H9 (cell line): ENCODE data around the gene SLC12A8. TPM values are rescaled to one million over a fixed set of nuclear protein-coding genes. Genes with fewer than 3 reads are reported as not detected.

Experiments
- DNase-seq: peaks from one replicate; pipeline ENCODE4 v3.0.0-alpha.2; 2017
- H2AFZ ChIP-seq: one replicate; pipeline ENCODE4 v1.6.1; 2013; ENCODE audit warnings: mild to moderate bottlenecking, low read length, control low read depth, moderate library complexity
- H2AK5ac ChIP-seq: 2 replicates; pipeline ENCODE4 v1.6.1; 2013; ENCODE audit warnings: low read length, control low read depth, mixed read lengths; ENCODE audit not compliant: insufficient read length
- H2BK120ac ChIP-seq: one replicate; pipeline ENCODE4 v1.6.1; 2013; ENCODE audit warnings: low read depth, mild to moderate bottlenecking, low read length, control low read depth, inconsistent platforms; ENCODE audit not compliant: poor library complexity, severe bottlenecking
- H2BK12ac ChIP-seq: 2 replicates; pipeline ENCODE4 v1.6.1; 2013; ENCODE audit warnings: low read length, control low read depth, mixed read lengths, low read depth; ENCODE audit not compliant: insufficient read length
- H2BK15ac ChIP-seq: 2 replicates; pipeline ENCODE4 v1.6.1; 2013; ENCODE audit warnings: low read depth, low read length, control low read depth
- H2BK20ac ChIP-seq: one replicate; pipeline ENCODE4 v1.6.1; 2013; ENCODE audit warnings: low read depth, mild to moderate bottlenecking, low read length, control low read depth, inconsistent platforms; ENCODE audit not compliant: poor library complexity, severe bottlenecking
- H2BK5ac ChIP-seq: 2 replicates; pipeline ENCODE4 v1.6.1; 2013; ENCODE audit warnings: low read length, control low read depth, mixed read lengths; ENCODE audit not compliant: insufficient read length
- H3K14ac ChIP-seq: 2 replicates; pipeline ENCODE4 v1.6.1; 2013; ENCODE audit warnings: low read length, control low read depth; ENCODE audit not compliant: insufficient read depth
- H3K18ac ChIP-seq: 2 replicates; pipeline ENCODE4 v1.6.1; 2013; ENCODE audit warnings: low read depth, mild to moderate bottlenecking, mixed read lengths, low read length, control low read depth; ENCODE audit not compliant: insufficient read length
- H3K23ac ChIP-seq: 2 replicates; pipeline ENCODE4 v1.6.1; 2013; ENCODE audit warnings: low read length, control low read depth, mixed read lengths, low read depth; ENCODE audit not compliant: insufficient read length
- H3K23me2 ChIP-seq: 2 replicates; pipeline ENCODE4 v1.6.1; 2013; ENCODE audit warnings: low read depth, mild to moderate bottlenecking, mixed read lengths, low read length, control low read depth; ENCODE audit not compliant: insufficient read length, poor library complexity, severe bottlenecking
- H3K27ac ChIP-seq: 2 replicates; pipeline ENCODE4 v1.5.1; 2013; ENCODE audit warnings: low read length, control low read depth, mixed read lengths, low read depth; ENCODE audit not compliant: insufficient read length
- H3K27me3 ChIP-seq: 2 replicates; pipeline ENCODE4 v1.6.1; 2013; ENCODE audit warnings: low read length, control low read depth, inconsistent platforms; ENCODE audit not compliant: insufficient read depth
- H3K4ac ChIP-seq: 2 replicates; pipeline ENCODE4 v1.6.1; 2013; ENCODE audit warnings: low read depth, mild to moderate bottlenecking, control low read depth, inconsistent platforms, low read length, moderate library complexity
- H3K4me1 ChIP-seq: 2 replicates; pipeline ENCODE4 v1.6.1; 2013; ENCODE audit warnings: low read length, control low read depth, inconsistent platforms; ENCODE audit not compliant: insufficient read depth
- H3K4me2 ChIP-seq: 2 replicates; pipeline ENCODE4 v1.6.1; 2013; ENCODE audit warnings: low read length, control low read depth, mixed read lengths; ENCODE audit not compliant: insufficient read length, insufficient read depth
- H3K56ac ChIP-seq: 2 replicates; pipeline ENCODE4 v1.6.1; 2013; ENCODE audit warnings: low read depth, mild to moderate bottlenecking, mixed read lengths, low read length, control low read depth; ENCODE audit not compliant: insufficient read length
- H3K79me1 ChIP-seq: 2 replicates; pipeline ENCODE4 v1.6.1; 2013; ENCODE audit warnings: low read depth, mild to moderate bottlenecking, moderate library complexity, low read length, control low read depth, inconsistent platforms; ENCODE audit not compliant: insufficient read depth, poor library complexity, severe bottlenecking
- H3K79me2 ChIP-seq: 2 replicates; pipeline ENCODE4 v1.6.1; 2013; ENCODE audit warnings: low read length, control low read depth, inconsistent platforms; ENCODE audit not compliant: insufficient read depth
- H3K9ac ChIP-seq: 2 replicates; pipeline ENCODE4 v1.6.1; 2013; ENCODE audit warnings: low read length, control low read depth, mixed read lengths; ENCODE audit not compliant: insufficient read length; ENCODE audit errors: extremely low read depth
- H3K9me3 ChIP-seq: one replicate; pipeline ENCODE4 v1.6.1; 2013; ENCODE audit warnings: low read depth, low read length, inconsistent platforms; ENCODE audit not compliant: control insufficient read depth
- H3T11ph ChIP-seq: one replicate; pipeline ENCODE4 v1.6.1; 2013; ENCODE audit warnings: mild to moderate bottlenecking, low read length, control low read depth, inconsistent platforms
- H4K20me1 ChIP-seq: one replicate; pipeline ENCODE4 v1.6.1; 2013; ENCODE audit not compliant: control insufficient read depth, insufficient read length, insufficient read depth
- H4K5ac ChIP-seq: 2 replicates; pipeline ENCODE4 v1.6.1; 2013; ENCODE audit warnings: low read depth, mild to moderate bottlenecking, mixed read lengths, low read length, control low read depth; ENCODE audit not compliant: insufficient read length
- H4K8ac ChIP-seq: replicated peaks from 2 replicates; pipeline ENCODE4 v1.6.1; 2013; ENCODE audit warnings: low read length, control low read depth, mixed read lengths, low read depth; ENCODE audit not compliant: insufficient read length
- H4K91ac ChIP-seq: 2 replicates; pipeline ENCODE4 v1.6.1; 2013; ENCODE audit warnings: low read depth, mild to moderate bottlenecking, moderate library complexity, mixed read lengths, low read length, control low read depth; ENCODE audit not compliant: insufficient read length
- H3K27ac Mint-ChIP-seq, 3 experiments: 2 replicates in 2 of 3; 3 replicates in 1 of 3; pipeline ENCODE4 v1.8.0; 2020 to 2021; ENCODE audit warnings: mixed read lengths in 3 of 3, mild to moderate bottlenecking in 1 of 3, moderate library complexity in 1 of 3
- H3K27me3 Mint-ChIP-seq: 2 replicates; pipeline ENCODE4 v1.8.0; 2021; ENCODE audit warnings: low read depth, mild to moderate bottlenecking, moderate library complexity, mixed read lengths
- H3K36me3 Mint-ChIP-seq, 3 experiments: 2 replicates in 2 of 3; 3 replicates in 1 of 3; pipeline ENCODE4 v1.8.0; 2020 to 2021; ENCODE audit warnings: low read depth in 3 of 3, mixed read lengths in 3 of 3; ENCODE audit not compliant: insufficient read depth in 1 of 3
- H3K4me1 Mint-ChIP-seq, 2 experiments: 2 replicates each; pipeline ENCODE4 v1.8.0; 2020; ENCODE audit warnings: mixed read lengths in 2 of 2
- H3K4me3 Mint-ChIP-seq, 2 experiments: 2 replicates in 1 of 2; 3 replicates in 1 of 2; pipeline ENCODE4 v1.8.0; 2020 to 2021; ENCODE audit warnings: mild to moderate bottlenecking in 2 of 2, mixed read lengths in 2 of 2, moderate library complexity in 1 of 2
- H3K9me3 Mint-ChIP-seq, 2 experiments: 2 replicates in 1 of 2; 3 replicates in 1 of 2; pipeline ENCODE4 v1.8.0; 2020; ENCODE audit warnings: mild to moderate bottlenecking in 2 of 2, mixed read lengths in 2 of 2, moderate library complexity in 1 of 2
- CTCF ChIP-seq: fragments of 200-600 bp; sonication (generic); conservative IDR thresholded peaks from 3 replicates; pipeline ENCODE4 v1.8.0; 2021; ENCODE audit warnings: antibody characterized with exemption, mild to moderate bottlenecking
- WGBS: extraction: QIAGEN DNeasy Blood & Tissue Kit; methylation state at CpG from one replicate; pipeline ENCODE4 v1.1.7; 2013; ENCODE audit warnings: missing lambda C conversion rate, low lambda C conversion rate, mixed read lengths; ENCODE audit not compliant: insufficient read length; ENCODE audit errors: extremely low coverage; 5-methylcytosine and 5-hydroxymethylcytosine counted together
- total RNA-seq: library from RNA; stranded (reverse); gene quantifications from 2 replicates; pipeline ENCODE4 v1.2.1, GENCODE V29; 2021

The SLC12A8 gene
- total RNA-seq, 1 experiment from 2014 or later: 8.2 TPM

DNA sequence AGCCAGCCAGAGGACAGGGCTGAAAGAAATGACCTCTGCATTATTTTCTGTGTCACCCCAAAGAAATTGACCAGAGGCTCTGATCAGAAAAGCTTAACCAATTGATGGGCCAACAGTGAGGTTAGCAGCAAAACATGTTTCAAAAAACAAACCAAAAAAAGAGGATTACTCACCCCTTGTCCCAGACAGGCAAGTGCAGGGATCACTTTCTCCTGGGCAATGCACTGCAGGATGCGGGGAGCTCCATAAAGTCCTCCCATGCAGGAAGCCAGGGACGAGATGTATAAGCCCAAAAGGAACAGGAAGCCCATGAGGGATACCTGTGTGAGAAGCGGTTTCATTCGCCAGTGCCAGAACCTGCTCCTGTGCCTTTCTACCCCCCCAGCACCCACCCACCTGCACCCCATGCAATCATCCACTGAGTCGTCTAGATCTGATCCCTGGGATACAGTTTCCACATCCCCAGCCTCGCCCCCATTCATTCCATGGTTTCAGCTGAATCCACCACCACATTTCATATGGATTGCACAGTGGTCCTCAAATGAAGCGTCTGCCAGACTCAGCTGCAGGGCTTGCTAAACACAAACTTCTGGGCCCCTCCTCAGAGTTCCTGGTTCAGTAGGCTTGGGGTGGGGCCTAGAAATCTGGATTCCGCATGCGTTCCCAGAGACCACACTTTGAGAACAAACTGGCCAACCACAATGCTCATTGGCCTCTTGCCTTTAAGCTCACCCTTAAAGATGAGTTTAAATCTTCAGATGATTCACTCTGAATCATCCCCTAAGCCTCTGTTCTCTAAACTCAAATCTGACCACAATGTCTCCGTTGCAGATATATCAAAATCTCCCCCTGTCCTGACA, 102.3 kb downstream of the SLC12A8 start:
- peaks cover 8% of the 10 kb centered on the region in 2 experiments for H3K4me1 Mint-ChIP-seq
- no peak overlapping the region for H3K14ac ChIP-seq
- H2BK15ac ChIP-seq: no peak overlapping the region
- no peak overlapping the region for H2BK20ac ChIP-seq
- no peaks in the 10 kb centered on the region for H3K9me3 ChIP-seq
- no peaks in the 10 kb centered on the region for H4K20me1 ChIP-seq
- H2BK12ac ChIP-seq: no peak overlapping the region
- no peak overlapping the region for H2AFZ ChIP-seq
- no peaks in the 10 kb centered on the region; a peak in 1 of 5 replicates for H3K9me3 Mint-ChIP-seq
- no peaks in the 10 kb centered on the region for H3K27me3 ChIP-seq
- H3K79me1 ChIP-seq: no peaks in the 10 kb centered on the region
- no peak overlapping the region for H2BK120ac ChIP-seq
- H3K4ac ChIP-seq: no peak overlapping the region
- TF ChIP-seq CTCF: no peak
- H2AK5ac ChIP-seq: no peak overlapping the region
- H3K23ac ChIP-seq: no peak overlapping the region
- no peak overlapping the region for H3T11ph ChIP-seq
- H4K5ac ChIP-seq: no peak overlapping the region
- no peaks in the 10 kb centered on the region for H3K23me2 ChIP-seq
- no peak overlapping the region for H4K91ac ChIP-seq
- no peak overlapping the region for H3K4me3 Mint-ChIP-seq
- H3K27ac Mint-ChIP-seq: no peak overlapping the region
- H3K56ac ChIP-seq: no peak overlapping the region
- no peak for DNase-seq
- H3K4me1 ChIP-seq: no peaks in the 10 kb centered on the region
- no peak overlapping the region for H4K8ac ChIP-seq
- H3K27ac ChIP-seq: no peak overlapping the region
- no peaks in the 10 kb centered on the region for H3K27me3 Mint-ChIP-seq
- WGBS: no CpG with 5 or more reads among the region's 10 CpGs
- H3K18ac ChIP-seq: no peak overlapping the region
- no peak overlapping the region for H2BK5ac ChIP-seq
- no peaks in the 10 kb centered on the region for H3K79me2 ChIP-seq
- H3K4me2 ChIP-seq: no peak overlapping the region
- peaks cover 0 to 3% (median 0%) of the 10 kb centered on the region in 3 experiments; a peak in 3 of 7 replicates for H3K36me3 Mint-ChIP-seq
- no peak overlapping the region for H3K9ac ChIP-seq
